CD4-positive, alpha-beta T cell treated with Interleukin-17A for 4 hours (primary cell): ENCODE data around the gene CD300LD.
"Not testable (repeated sequence)": the region's sequence is repeated elsewhere in the genome, so short reads cannot be mapped to it uniquely, and the experiment has no call there.

Source experiments
- DNase-seq: peaks from one replicate; pipeline ENCODE4 v3.0.0-alpha.2; 2020; ENCODE audit warnings: mixed read lengths

The CD300LD gene

GRCh38 chr17:74592087-74592990 lies at the start of gene CD300LD:
Gene CD300LD, minus strand, starts transcription at chr17:74592283. Its CDS starts 81 bp downstream, at chr17:74592202.
- DNase-seq = peak; percentile 16

GRCh38 chr17:74641224-74641957 lies 49.3 kb upstream of the CD300LD start:
- DNase-seq = no peak

- no peak for DNase-seq
Measured at GRCh38 chr17:74639704-74640151, 47.6 kb upstream of the CD300LD start.

- no peak for DNase-seq
Measured at GRCh38 chr17:74637926-74638325, 45.8 kb upstream of the CD300LD start.

GRCh38 chr17:74637265-74637664 lies 45.2 kb upstream of the CD300LD start:
- DNase-seq = no peak

GRCh38 chr17:74636541-74637085 lies 44.5 kb upstream of the CD300LD start:
- not testable (repeated sequence) for DNase-seq

- no peak for DNase-seq
Measured at GRCh38 chr17:74635418-74635817, 43.3 kb upstream of the CD300LD start.

GRCh38 chr17:74633326-74633725 lies 41.2 kb upstream of the CD300LD start:
- DNase-seq = no peak

- DNase-seq = no peak
Measured at GRCh38 chr17:74632617-74633016, 40.5 kb upstream of the CD300LD start.

- no peak for DNase-seq
Measured at GRCh38 chr17:74631468-74632450, 39.7 kb upstream of the CD300LD start.

- DNase-seq = not testable (repeated sequence)
Measured at GRCh38 chr17:74630251-74630650, 38.2 kb upstream of the CD300LD start.

- DNase-seq = no peak
Measured at GRCh38 chr17:74625661-74626060, 33.6 kb upstream of the CD300LD start.

- DNase-seq = no peak
Measured at GRCh38 chr17:74624131-74624530, 32.0 kb upstream of the CD300LD start.

- no peak for DNase-seq
Measured at GRCh38 chr17:74623693-74624093, 31.6 kb upstream of the CD300LD start, which contains the start of gene CD300E. Gene CD300E, minus strand, starts transcription at chr17:74623738. Its CDS starts 117 bp downstream, at chr17:74623621.

- DNase-seq = no peak
Measured at GRCh38 chr17:74619077-74619673, 27.1 kb upstream of the CD300LD start.

GRCh38 chr17:74618451-74618850 lies 26.4 kb upstream of the CD300LD start:
- no peak for DNase-seq

- no peak for DNase-seq
Measured at GRCh38 chr17:74616696-74617095, 24.6 kb upstream of the CD300LD start.

GRCh38 chr17:74612046-74612445 lies 20.0 kb upstream of the CD300LD start:
- no peak for DNase-seq

GRCh38 chr17:74610108-74610507 lies 18.0 kb upstream of the CD300LD start:
- DNase-seq = no peak

- DNase-seq = no peak
Measured at GRCh38 chr17:74608511-74608910, 16.4 kb upstream of the CD300LD start.

GRCh38 chr17:74607221-74607620 lies 15.1 kb upstream of the CD300LD start:
- DNase-seq = no peak

- DNase-seq = no peak
Measured at GRCh38 chr17:74606050-74606449, 14.0 kb upstream of the CD300LD start.
